ENCODE data around the gene CFAP410.

GRCh38 chr21:44312089-44312488 is 27.1 kb downstream of the CFAP410 start:
- TF ChIP-seq CTCF (IDR thresholded peaks at IDR 0.05) (no peak), ATF2 (CRISPR knock-in tag; IDR thresholded peaks at IDR 0.05; ENCODE audit: borderline replicate concordance, low read depth) (no peak), CREB1 (CRISPR knock-in tag; IDR thresholded peaks at IDR 0.05) (no peak)
